GM19372 (cell line): ENCODE measurements around the gene MAGEA9.
A peak's percentile ranks its signal among the peaks of the same experiment; 100 is the strongest.
"Not testable (repeated sequence)": the region's sequence is repeated elsewhere in the genome, so short reads cannot be mapped to it uniquely, and the experiment has no call there.

ENCODE experiments used
- ATAC-seq: cut with Tn5 transposase; IDR thresholded peaks from one replicate; pipeline ENCODE4 v1.9.1; 2021; ENCODE audit warnings: mild to moderate bottlenecking, low read depth, moderate library complexity; ENCODE audit not compliant: unreplicated experiment

The MAGEA9 gene

GRCh38 chrX:149781727-149782126 is at the start of gene MAGEA9:
MAGEA9 (plus strand) TSS chrX:149781930; CDS start chrX:149786211, 4,281 bp downstream.
- not testable (repeated sequence) for ATAC-seq

- not testable (repeated sequence) for ATAC-seq
Observed at GRCh38 chrX:149742269-149742668, 39.5 kb upstream of the MAGEA9 start.

- not testable (repeated sequence) for ATAC-seq
Observed at GRCh38 chrX:149746390-149747007, 35.2 kb upstream of the MAGEA9 start.

- ATAC-seq: no peak
Observed at GRCh38 chrX:149757206-149758067, 24.3 kb upstream of the MAGEA9 start.

GRCh38 chrX:149758068-149758714 is 23.5 kb upstream of the MAGEA9 start:
- ATAC-seq: no peak

GRCh38 chrX:149758715-149759078 is 23.0 kb upstream of the MAGEA9 start:
- not testable (repeated sequence) for ATAC-seq

GRCh38 chrX:149759824-149760223 is 21.9 kb upstream of the MAGEA9 start:
- no peak for ATAC-seq

- no peak for ATAC-seq
Observed at GRCh38 chrX:149760965-149761364, 20.8 kb upstream of the MAGEA9 start.

GRCh38 chrX:149761858-149762674 is 19.7 kb upstream of the MAGEA9 start:
- ATAC-seq: not testable (repeated sequence)

- no peak for ATAC-seq
Observed at GRCh38 chrX:149762696-149763614, 18.8 kb upstream of the MAGEA9 start.

GRCh38 chrX:149770344-149770743 is 11.4 kb upstream of the MAGEA9 start:
- not testable (repeated sequence) for ATAC-seq

- ATAC-seq: not testable (repeated sequence)
Observed at GRCh38 chrX:149773026-149773425, 8.7 kb upstream of the MAGEA9 start.

GRCh38 chrX:149773768-149774167 is 8.0 kb upstream of the MAGEA9 start, which contains the start of gene HSFX1:
HSFX1 (plus strand) TSS chrX:149774068; CDS start chrX:149774682, 614 bp downstream.
- ATAC-seq: not testable (repeated sequence)

GRCh38 chrX:149777999-149778398 is 3.7 kb upstream of the MAGEA9 start:
- ATAC-seq: not testable (repeated sequence)

- peak; percentile 99 for ATAC-seq
Observed at GRCh38 chrX:149795531-149795930, 13.8 kb downstream of the MAGEA9 start.

GRCh38 chrX:149799095-149799714 is 17.5 kb downstream of the MAGEA9 start:
- no peak for ATAC-seq

- no peak for ATAC-seq
Observed at GRCh38 chrX:149799938-149800337, 18.2 kb downstream of the MAGEA9 start.

GRCh38 chrX:149803458-149804062 is 21.8 kb downstream of the MAGEA9 start:
- ATAC-seq: no peak
